Measurements from ENCODE around the gene VTI1A. TPM values are rescaled to one million over a fixed set of nuclear protein-coding genes. Genes with fewer than 3 reads are reported as not detected.

VTI1A gene
- total and polyA plus RNA-seq, 4 donors, result 5.5 to 26.9 (median 13.1) TPM

DNA sequence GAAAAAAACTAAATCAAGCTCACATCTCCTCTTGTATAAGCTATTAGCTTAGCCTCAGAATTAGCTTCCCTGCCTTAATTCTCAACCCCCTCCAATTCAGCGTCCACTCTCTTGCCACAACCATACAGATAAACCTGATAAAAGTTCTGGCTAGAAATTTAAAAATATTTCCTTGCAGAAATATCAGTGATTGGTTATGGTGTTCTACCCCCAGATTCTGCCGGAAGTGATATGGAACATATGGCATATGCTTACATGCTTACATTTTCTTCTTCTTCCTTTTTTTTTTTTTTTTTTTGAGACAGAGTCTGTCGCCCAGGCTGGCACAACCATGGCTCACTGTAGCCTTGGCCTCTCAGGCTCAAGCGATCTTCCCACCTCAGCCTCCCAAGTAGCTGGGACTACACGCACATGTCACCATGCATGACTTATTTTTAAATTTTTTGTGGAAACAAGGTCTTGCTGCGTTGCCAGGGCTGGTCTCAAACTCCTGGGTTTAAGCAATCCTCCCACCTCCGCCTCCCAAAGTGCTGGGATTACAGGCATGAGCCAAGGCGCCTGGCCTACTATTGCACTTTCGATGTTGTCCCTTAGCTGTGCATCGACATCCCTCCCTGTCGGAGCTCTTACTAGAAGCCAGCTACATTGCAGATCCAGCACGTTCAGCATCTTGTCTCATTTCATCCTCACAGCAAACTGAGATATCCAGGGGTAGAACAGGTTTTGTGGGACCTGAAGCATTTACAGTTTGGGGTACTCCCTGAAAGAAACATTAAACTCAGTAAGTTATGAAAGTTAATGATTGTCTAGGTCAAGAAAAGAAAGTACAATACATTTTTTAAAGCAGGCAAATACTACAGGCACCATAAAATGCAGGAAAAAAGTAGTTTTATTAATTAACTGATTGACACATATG, 297.4 kb downstream of the VTI1A start:
- TF ChIP-seq, protein P1, sequence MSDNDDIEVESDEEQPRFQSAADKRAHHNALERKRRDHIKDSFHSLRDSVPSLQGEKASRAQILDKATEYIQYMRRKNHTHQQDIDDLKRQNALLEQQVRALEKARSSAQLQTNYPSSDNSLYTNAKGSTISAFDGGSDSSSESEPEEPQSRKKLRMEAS (IDR thresholded peaks at IDR 0.05), result no peak
- TF ChIP-seq RAD21 (IDR thresholded peaks at IDR 0.05) (peak in 1 of 2 donors; percentile 17), SP1 (IDR thresholded peaks at IDR 0.05) (no peak), HNF4A (conservative IDR thresholded peaks at IDR 0.05) (peak in 1 of 2 donors; percentile 17), JUND (IDR thresholded peaks at IDR 0.05) (no peak)
- Histone ChIP-seq H3K4me1 (ENCODE audit: control insufficient read depth in 4 of 4, insufficient read depth in 4 of 4, low read length in 3 of 4) (peaks cover 2 to 48% (median 38%) of the 10 kb centered on the region in 4 donors), H3K4me3 (ENCODE audit: low read depth in 1 of 3, low read length in 3 of 3) (no peak overlapping the region), H3K9me3 (ENCODE audit: control insufficient read depth in 4 of 4, low read length in 3 of 4) (no peaks in the 10 kb centered on the region), H3K9ac (ENCODE audit: low read depth in 1 of 2, low read length in 2 of 2) (no peak overlapping the region), H3K27ac (ENCODE audit: low read depth in 1 of 2, low read length in 2 of 2) (peak overlapping the region; percentile 31 to 39), H3K27me3 (ENCODE audit: control insufficient read depth in 4 of 4, insufficient read depth in 4 of 4, low read length in 3 of 4) (no peaks in the 10 kb centered on the region), H3K36me3 (ENCODE audit: control insufficient read depth in 4 of 4, insufficient read depth in 3 of 4, low read depth in 1 of 4, low read length in 3 of 4) (no peaks in the 10 kb centered on the region)
- no peak for DNase-seq (ENCODE audit: low spot score)
- WGBS, result 54% methylated on average over 12 of the region's 12 CpGs

DNA sequence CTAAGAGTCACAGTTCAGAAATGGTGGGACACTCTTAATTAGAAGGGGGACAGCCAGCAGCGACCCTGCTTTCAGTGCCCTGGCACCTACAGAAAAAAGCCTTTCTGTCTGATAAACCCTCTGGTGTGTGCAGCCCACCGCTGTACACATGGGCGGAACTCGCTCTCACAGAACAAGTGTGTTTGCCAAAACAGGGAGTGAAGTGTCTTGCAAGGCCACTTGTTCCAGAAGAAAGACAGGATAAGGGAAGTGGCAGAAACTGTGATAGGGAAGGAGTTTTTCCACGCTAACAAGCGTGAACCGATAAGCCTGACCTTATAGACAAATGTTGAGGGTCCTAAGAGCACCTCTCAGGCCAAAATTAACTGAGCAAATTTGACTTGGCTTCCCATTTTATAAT, 299.3 kb downstream of the VTI1A start:
- Histone ChIP-seq H3K9me3 (ENCODE audit: control insufficient read depth in 4 of 4, low read length in 3 of 4) (no peaks in the 10 kb centered on the region), H3K36me3 (ENCODE audit: control insufficient read depth in 4 of 4, insufficient read depth in 3 of 4, low read depth in 1 of 4, low read length in 3 of 4) (no peaks in the 10 kb centered on the region), H3K27ac (ENCODE audit: low read depth in 1 of 2, low read length in 2 of 2) (no peak overlapping the region), H3K9ac (ENCODE audit: low read depth in 1 of 2, low read length in 2 of 2) (no peak overlapping the region), H3K27me3 (ENCODE audit: control insufficient read depth in 4 of 4, insufficient read depth in 4 of 4, low read length in 3 of 4) (no peaks in the 10 kb centered on the region), H3K4me3 (ENCODE audit: low read depth in 1 of 3, low read length in 3 of 3) (no peak overlapping the region), H3K4me1 (ENCODE audit: control insufficient read depth in 4 of 4, insufficient read depth in 4 of 4, low read length in 3 of 4) (peaks cover 4 to 43% (median 40%) of the 10 kb centered on the region in 4 donors)
- no peak for DNase-seq (ENCODE audit: low spot score)
- no peak for TF ChIP-seq SP1 (IDR thresholded peaks at IDR 0.05)
- TF ChIP-seq JUND (IDR thresholded peaks at IDR 0.05), result no peak
- TF ChIP-seq, protein P2, sequence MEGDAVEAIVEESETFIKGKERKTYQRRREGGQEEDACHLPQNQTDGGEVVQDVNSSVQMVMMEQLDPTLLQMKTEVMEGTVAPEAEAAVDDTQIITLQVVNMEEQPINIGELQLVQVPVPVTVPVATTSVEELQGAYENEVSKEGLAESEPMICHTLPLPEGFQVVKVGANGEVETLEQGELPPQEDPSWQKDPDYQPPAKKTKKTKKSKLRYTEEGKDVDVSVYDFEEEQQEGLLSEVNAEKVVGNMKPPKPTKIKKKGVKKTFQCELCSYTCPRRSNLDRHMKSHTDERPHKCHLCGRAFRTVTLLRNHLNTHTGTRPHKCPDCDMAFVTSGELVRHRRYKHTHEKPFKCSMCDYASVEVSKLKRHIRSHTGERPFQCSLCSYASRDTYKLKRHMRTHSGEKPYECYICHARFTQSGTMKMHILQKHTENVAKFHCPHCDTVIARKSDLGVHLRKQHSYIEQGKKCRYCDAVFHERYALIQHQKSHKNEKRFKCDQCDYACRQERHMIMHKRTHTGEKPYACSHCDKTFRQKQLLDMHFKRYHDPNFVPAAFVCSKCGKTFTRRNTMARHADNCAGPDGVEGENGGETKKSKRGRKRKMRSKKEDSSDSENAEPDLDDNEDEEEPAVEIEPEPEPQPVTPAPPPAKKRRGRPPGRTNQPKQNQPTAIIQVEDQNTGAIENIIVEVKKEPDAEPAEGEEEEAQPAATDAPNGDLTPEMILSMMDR (IDR thresholded peaks at IDR 0.05; ENCODE audit: low read depth, low read length, missing input control), result no peak
- TF ChIP-seq REST (IDR thresholded peaks at IDR 0.05), result no peak
- no peak for TF ChIP-seq RXRA (IDR thresholded peaks at IDR 0.05)
- TF ChIP-seq NR2F2 (IDR thresholded peaks at IDR 0.05), result no peak
- TF ChIP-seq, protein P3, sequence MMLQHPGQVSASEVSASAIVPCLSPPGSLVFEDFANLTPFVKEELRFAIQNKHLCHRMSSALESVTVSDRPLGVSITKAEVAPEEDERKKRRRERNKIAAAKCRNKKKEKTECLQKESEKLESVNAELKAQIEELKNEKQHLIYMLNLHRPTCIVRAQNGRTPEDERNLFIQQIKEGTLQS (IDR thresholded peaks at IDR 0.05), result no peak
- no peak for TF ChIP-seq HNF4G (IDR thresholded peaks at IDR 0.05)
- no peak for TF ChIP-seq FOXA1 (IDR thresholded peaks at IDR 0.05)
- WGBS, result 83% methylated on average over 7 of the region's 7 CpGs

Data from liver (tissue), 9 donors.